HG03457 (cell line): ENCODE data around the gene TRIM44.
"Not testable (repeated sequence)": the region's sequence is repeated elsewhere in the genome, so short reads cannot be mapped to it uniquely, and the experiment has no call there.

Source experiments
- ATAC-seq: cut with Tn5 transposase; IDR thresholded peaks from one replicate; pipeline ENCODE4 v1.9.1; 2021; ENCODE audit warnings: moderate number of reproducible peaks; ENCODE audit not compliant: unreplicated experiment

The TRIM44 gene

DNA sequence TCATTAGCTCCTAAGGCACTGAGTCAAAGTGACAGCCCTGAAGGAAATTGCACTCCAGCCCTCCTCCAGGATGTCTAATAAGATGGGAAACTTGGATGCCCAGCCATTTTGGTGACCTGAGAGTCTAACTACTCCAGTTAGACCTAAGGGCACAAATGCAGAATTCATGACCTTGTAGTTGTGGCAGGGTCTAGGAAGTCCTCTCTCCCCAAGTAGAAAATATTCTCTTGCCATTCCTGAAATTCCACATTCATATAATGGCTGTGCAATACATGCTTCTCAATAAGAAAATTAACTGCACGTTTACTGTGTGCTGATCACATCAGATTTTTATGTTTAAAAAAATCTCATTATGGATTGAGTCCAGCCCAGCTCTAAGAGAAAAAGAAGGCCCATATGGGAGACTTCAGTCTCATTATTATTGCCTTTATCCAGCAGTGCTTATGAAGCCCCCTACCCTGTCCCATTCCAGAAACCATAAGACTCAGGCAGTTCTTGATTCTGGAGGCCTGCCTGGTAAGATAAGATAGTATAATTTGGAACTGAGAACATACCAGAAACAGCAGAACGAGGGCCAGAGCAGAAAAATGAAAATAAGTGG, 147.6 kb downstream of the TRIM44 start:
- no peak for ATAC-seq

GRCh38 chr11:35811783-35812182, 149.2 kb downstream of the TRIM44 start:
- no peak for ATAC-seq

DNA sequence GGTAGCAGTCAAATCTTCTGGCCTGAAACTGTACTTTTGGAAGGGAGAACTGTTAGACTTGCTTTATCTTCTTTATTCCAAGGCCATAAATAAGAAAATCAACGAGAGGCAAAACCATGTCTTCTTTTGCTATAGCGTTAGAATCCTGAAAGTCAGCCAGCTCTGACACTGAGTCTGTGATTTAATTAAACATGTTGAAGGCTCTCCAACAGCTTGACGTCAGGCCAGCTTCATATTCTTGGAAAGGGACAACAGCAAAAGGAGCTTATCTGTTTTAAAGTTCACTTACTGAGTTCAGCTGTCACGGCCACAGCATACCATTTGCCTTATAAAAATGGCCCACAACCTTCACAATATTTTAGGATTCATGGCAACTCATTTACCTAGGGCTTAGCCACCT, 150.3 kb downstream of the TRIM44 start:
- no peak for ATAC-seq

GRCh38 chr11:35814081-35814695, 151.6 kb downstream of the TRIM44 start:
- ATAC-seq = no peak

DNA sequence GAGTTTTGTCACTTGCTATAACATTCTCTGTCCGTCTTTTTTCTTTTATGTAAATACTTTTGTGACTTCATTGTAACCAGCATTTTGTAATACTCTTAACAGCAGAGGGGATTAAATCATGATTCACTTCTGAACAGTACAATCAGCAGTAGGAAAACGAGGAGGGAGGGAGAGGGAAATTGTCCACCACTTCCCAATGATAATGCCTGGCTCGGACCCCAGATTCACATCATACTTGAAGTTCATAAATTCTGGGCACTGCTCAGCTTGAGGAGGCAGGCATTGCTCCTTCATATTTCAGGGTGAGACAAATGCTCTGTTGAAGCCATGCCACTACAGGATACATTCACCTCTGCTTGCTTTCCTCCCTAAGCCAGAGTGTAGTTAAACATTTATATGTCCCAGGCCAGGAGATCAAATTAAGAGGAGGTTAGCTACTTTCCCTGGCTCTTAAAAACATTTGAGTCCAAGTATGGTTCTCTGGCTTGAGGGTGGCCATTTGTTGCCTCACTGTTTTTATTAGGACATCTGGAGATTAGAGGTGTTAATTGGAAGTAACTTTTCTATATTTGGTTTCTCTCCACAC, 152.2 kb downstream of the TRIM44 start:
- ATAC-seq = no peak

GRCh38 chr11:35815556-35816315, 153.2 kb downstream of the TRIM44 start:
- ATAC-seq = no peak

DNA sequence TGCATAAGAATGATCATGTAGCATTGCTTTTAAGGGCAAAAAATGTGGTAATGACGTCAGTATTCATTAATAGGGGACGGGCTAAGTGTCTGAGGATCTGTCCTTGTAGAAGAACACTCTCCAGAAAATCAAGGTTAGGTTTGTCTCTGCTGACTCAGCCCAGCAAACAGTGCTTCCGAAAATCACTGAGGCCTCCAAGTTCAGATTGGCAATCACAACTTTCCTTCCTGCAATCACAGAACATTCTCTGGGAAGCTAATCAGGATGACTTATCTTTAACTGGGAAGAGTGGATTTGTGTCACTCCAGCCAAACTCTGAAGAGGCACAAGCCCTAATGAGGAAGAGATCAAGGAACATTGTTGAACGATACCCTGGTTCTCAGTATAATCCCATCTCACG, 158.0 kb downstream of the TRIM44 start:
- no peak for ATAC-seq

GRCh38 chr11:35822815-35823495, 160.4 kb downstream of the TRIM44 start:
- no peak for ATAC-seq

DNA sequence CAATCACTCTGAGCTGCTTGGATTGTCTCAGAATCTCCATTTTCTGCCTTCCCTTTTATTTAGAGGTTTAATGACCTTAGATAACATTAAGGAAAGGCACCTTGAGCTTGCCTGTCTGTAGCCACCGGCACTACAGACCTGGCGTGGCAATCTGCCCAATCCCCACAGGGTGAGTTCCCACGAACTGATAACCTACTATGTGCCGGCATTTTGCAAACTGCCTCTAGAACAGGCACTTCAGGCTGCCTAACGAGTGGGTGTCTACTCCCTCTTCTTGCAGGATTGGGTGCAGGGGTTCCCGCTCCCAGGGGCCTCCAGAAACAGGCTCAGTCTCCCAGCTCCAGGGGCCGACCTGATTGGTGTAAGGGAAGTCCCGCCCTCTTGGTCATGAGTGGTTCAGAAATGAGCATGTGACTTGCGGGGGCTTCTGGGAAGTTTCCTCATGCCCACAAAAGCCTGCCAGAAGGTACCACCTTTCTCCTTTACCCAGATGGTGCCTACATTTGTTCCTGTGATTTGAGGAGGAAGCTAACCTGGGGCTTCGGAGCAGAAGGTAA, 161.2 kb downstream of the TRIM44 start:
- ATAC-seq = no peak

- ATAC-seq = no peak
These were observed 162.8 kb downstream of the TRIM44 start for GRCh38 chr11:35825386-35825785.

DNA sequence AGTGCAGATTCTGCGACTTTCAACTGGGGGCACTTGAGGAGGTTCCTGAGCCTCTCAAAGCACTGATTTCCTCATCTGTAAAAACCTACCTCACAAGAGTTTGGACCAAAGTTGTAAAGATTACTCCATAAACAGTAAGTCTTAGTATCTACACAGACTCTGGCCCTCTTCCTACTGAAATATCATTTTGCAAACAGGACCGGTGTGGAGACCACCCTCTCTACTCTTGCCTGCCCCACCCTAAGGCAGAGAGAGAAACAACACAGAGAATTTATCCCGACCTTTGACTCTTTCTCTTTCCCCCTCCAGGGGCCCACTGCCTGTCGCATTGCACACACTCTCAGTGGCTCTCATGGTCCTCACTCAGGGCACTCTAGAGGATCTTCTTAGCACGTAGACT, 163.4 kb downstream of the TRIM44 start:
- no peak for ATAC-seq

- no peak for ATAC-seq
These were observed 164.4 kb downstream of the TRIM44 start for GRCh38 chr11:35826949-35827348.

DNA sequence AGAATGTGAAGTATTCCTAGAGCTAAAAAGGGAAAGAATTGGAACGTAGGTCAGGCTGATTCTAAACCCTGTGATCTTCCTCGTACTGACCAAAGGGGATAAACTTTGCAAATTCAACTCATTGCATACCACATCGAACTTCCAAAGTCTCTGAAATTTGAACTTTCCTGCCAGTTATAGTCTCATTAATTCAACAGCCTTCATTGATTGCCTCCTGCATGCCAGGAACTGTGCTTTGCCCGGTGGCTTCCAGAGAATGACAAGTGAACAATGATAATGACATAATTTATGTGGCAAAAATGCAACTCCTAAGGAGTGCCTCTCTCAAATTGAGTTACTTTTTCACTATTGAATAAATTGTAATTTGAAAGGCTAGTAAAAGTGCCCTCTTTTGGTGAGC, 173.6 kb downstream of the TRIM44 start:
- ATAC-seq = no peak

DNA sequence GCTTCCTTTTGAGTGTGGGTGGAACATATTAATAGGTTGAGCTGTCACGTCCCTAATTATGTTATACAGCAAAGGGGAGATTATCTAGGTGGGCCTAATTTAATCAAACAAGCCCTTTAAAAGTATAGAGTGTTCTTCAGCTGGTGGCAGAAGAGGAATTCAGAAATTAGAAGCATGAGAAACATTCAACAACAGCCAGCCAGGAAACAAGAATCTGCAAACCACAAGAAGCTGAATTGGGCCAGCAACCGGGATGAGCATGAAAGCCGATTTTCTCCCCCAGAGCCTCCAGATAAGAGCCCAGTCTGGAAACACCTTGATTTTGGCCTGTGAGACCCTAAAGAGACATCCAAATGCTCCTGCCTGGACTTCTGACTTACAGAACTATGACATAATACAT, 175.5 kb downstream of the TRIM44 start:
- no peak for ATAC-seq

DNA sequence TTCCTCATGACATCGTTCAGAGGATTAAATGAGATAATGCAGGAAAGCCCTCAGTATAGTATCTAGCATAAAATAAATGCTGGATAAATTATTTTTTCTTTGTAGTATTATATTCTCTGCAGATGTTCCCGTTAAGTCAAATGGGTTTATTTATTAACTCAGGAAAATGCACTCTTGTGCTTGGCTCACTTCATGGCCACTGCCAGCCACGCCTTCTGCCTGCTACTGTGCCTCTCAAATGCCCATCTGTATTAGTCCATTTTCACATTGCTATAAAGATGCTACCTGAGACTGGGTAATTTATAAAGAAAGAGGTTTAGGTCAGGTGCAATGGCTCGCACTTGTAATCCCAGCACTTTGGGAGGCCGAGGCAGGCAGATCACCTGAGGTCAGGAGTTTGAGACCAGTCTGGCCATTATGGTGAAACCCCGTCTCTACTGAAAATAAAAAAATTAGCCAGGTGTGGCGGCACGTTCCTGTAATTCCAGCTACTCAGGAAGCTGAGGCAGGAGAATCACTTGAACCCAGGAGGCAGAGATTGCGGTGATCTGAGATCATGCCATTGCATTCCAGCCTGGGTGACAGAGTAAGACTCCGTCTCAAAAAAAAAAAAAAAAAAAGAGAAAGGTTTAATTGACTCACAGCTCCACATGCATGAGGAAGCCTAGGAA, 176.3 kb downstream of the TRIM44 start:
- not testable (repeated sequence) for ATAC-seq

GRCh38 chr11:35839368-35840161, 177.0 kb downstream of the TRIM44 start:
- no peak for ATAC-seq

DNA sequence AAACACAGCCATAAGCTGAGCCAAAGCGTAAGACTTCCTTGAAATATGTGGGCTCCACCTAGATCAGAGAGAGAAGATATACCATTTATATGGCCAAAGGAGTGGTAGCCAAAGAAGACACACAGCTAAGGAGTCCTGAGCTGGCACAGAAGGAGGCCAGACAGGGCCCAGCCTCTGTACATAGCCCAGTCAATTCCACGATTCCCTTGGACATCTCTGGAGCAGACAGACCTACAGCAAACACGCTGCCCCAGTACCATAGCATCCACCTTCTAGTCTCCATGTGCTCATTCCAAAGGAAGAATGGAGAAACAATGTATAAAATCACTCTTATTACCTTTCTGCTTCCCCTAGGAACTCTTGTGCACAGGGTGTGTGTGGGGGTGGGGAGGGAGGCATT, 179.2 kb downstream of the TRIM44 start:
- ATAC-seq = no peak

DNA sequence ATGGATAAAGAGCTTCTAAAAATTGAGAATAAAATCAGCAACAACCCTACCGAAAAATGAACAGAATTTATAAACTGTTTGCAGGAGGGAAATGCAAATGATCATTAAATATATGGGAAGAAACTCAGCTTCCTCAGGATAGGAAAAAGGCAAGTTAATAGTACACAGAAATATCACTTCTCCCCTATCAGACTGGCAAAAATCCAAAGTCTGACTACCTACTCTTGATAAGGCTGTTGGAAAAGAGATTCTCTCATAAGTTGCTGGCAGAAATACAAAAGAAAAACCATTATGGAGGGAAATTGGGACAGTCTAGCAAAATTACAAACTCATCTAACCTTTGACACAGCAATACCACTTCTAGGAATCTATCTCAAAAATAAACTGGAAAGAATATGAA, 180.4 kb downstream of the TRIM44 start:
- no peak for ATAC-seq

DNA sequence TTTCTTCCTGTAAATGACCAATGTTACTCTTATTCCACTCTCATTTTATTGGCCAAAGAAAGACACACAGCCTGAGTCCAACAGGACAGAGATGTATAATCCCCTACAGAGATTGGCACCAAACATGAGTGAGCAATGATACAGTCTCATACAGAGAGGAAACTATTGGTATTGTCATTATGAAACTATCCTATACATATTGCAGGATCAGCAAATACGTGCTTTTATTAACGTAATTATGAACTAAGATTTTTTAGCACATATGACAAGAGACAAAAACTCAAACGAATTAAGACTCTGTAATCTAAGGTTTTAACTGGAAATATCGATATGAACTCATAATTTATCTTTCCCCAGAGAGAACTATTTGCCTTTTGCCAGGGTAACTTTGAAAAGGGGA, 182.0 kb downstream of the TRIM44 start:
- ATAC-seq = no peak

- no peak for ATAC-seq
These were observed 183.3 kb downstream of the TRIM44 start for GRCh38 chr11:35845860-35846259.
